SH-SY5Y (cell line): ENCODE results near the gene ZNF385C.

ENCODE experiments used
- GATA2 ChIP-seq: IDR thresholded peaks from 2 replicates; pipeline ENCODE4 v1.6.1; 2011; ENCODE audit warnings: mild to moderate bottlenecking, low read depth, low read length
- GATA3 ChIP-seq: IDR thresholded peaks from 2 replicates; pipeline ENCODE4 v1.6.1; 2011; ENCODE audit warnings: low read depth, mild to moderate bottlenecking, low read length, moderate library complexity

Gene ZNF385C

DNA sequence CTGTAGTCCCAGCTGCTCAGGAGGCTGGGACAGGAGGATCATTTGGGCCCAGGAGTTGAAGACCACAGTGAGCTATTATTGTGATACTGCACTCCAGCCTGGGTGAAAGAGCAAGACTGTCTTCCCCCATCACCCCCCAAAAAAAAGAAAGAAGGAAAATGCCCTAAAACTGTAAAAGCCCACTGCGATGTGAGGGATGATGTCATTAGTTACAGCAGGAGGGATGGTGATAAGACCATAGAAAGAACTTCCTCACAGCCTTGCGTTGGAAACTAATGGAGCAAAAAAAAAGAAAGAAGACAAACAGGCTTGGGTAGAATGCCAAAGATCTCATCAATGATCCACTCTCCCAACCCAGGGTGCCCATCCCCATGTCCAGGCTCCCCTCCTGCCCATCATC is 18.7 kb downstream of the ZNF385C start:
- TF ChIP-seq GATA2 (no peak), GATA3 (no peak)

GRCh38 chr17:42078396-42079043 is 19.8 kb downstream of the ZNF385C start:
- TF ChIP-seq GATA2: no peak
- no peak for TF ChIP-seq GATA3

DNA sequence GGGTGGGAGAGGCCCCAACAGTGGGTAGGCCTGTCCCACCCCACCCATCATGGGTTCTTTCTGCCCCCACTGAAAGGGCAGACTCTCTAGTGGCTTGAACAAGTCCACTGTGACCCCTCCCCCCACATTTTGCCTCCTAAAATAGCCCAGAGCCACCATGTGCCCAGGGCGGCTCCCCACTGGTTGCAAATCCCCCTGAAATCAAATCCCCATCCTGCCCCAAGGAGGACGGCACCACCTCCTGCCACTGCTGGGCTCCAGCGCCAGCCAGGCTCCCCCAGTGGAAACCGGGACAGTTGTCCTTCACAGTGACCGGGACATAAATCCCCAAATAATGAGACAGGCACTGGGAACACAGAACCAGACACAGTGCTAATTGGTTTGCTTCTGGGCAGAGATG is 20.5 kb downstream of the ZNF385C start:
- no peak for TF ChIP-seq GATA3
- TF ChIP-seq GATA2: no peak

- no peak for TF ChIP-seq GATA3
- TF ChIP-seq GATA2: no peak
These were observed 21.3 kb downstream of the ZNF385C start for GRCh38 chr17:42076797-42077559.

- TF ChIP-seq GATA2 (no peak), GATA3 (no peak)
These were observed 22.5 kb downstream of the ZNF385C start for GRCh38 chr17:42075789-42076188.

DNA sequence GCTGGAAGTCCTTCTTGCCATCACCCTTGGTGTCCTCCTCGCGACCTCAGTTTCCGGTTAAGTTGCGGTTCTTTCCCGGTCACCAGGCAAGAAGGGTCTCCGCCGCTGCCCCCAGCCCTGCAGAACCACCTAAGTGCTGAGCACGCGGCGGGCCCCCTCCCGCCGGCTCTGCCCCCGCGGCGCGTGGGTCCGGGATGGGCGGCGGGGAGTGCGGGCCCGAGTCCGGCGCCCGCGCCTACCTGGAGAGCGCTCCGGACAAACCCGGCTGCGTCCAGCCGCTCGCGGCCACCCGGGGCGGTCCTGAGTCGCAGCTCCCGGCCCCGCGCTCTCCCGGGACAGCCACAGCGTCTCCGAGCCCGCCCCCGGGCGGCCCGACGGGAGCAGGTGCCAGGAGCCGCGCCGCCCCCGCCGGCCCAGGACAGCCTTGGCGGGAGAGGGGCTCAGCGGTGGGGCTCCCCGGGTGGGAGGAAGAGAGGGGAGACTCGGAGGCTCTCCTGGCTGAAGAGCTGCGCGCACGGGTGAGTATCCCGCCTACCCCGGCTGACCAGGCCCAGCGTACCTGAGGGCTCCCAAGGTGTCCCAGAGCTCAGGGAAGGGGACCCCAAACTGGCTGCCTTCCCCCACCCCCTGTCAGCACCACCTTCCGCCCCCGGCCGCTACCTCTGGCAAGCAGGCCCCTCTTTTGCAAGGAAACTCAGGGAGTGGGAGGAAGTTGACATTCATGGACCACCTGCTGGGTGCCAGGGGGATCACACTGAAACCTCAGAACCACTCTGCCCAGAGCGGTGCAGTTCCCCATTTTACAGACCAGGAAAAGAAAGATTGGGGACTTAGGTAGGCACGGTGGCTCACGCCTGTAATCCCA is 25.7 kb downstream of the ZNF385C start:
- no peak for TF ChIP-seq GATA3
- no peak for TF ChIP-seq GATA2

DNA sequence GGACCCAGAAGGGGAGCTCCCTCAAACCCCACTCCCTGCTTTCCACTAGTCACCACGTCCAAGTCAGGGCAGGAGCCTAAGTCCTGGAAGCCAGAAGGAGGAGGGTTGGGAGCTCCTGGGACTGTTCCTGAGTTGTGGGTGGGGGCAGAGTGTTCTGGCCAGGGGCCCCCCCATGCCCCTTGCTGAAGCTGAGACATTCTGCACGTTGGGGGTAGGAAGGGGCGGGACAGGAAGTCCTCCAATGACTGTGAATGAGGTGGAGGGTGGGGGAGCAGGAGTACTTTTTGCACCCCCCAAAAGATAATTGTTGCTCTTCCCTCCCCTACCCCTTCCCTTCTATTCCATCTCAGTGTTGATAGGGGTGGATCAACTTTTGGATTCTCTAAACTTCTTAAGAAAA is 26.5 kb downstream of the ZNF385C start:
- no peak for TF ChIP-seq GATA2
- no peak for TF ChIP-seq GATA3

DNA sequence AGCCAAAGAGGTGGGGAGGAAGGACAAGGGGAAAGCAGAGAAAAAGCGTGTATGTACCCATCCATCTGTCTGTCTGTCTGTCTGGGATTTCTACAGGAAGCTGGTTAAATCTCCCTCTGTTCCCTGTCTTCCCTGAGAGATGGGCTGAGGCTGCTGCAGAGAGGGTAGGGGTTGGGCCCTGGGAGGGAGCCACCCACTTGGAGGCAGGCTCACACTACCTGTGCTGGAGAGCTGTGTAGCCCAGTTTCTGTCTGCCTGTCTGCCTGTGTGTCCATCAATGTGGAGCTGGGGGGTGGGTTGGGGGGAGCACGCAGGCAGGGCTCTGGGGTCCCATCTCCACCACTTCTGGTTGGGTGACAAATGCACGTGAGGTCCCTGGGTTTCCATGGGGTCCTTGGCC is 29.3 kb downstream of the ZNF385C start:
- TF ChIP-seq GATA3 (no peak), GATA2 (no peak)

DNA sequence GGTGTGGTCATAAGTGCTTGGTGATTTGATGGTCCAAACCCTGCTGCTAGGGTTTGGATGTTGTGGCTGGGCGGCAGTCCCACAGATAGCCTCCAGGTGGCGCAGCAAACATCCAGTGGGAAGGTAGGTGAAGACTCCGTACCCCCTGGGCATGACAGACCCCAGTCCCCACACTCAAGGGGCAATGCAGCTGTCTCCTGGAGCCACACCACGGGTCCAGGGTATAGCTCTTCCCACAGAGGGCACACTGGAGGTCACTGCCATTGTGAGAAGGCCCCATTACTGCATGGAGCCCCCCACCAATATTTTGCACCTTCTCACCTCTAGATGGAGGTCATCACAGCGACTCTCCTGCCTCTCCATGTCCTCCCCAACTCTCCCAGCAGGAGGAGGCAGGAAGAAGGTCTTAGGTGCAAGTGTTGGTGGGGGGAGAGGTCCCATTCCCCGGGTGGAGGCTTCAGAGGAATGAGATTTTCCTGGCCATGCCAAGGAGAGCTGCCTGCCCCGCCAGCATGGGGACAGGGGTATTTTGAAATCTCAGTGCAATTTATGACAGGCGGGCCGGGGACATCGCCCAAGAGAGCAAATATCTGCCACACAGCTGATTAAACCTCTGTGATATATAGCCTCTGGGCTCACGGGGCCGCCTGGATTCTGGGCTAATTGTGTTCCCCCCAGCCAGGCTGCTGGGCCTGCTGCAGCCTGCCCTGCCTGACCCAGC is 30.7 kb downstream of the ZNF385C start:
- no peak for TF ChIP-seq GATA3

GRCh38 chr17:42065201-42065600 is 33.1 kb downstream of the ZNF385C start:
- TF ChIP-seq GATA3 (no peak), GATA2 (no peak)

GRCh38 chr17:42062681-42063080 is 35.6 kb downstream of the ZNF385C start:
- TF ChIP-seq GATA3 (no peak), GATA2 (no peak)

DNA sequence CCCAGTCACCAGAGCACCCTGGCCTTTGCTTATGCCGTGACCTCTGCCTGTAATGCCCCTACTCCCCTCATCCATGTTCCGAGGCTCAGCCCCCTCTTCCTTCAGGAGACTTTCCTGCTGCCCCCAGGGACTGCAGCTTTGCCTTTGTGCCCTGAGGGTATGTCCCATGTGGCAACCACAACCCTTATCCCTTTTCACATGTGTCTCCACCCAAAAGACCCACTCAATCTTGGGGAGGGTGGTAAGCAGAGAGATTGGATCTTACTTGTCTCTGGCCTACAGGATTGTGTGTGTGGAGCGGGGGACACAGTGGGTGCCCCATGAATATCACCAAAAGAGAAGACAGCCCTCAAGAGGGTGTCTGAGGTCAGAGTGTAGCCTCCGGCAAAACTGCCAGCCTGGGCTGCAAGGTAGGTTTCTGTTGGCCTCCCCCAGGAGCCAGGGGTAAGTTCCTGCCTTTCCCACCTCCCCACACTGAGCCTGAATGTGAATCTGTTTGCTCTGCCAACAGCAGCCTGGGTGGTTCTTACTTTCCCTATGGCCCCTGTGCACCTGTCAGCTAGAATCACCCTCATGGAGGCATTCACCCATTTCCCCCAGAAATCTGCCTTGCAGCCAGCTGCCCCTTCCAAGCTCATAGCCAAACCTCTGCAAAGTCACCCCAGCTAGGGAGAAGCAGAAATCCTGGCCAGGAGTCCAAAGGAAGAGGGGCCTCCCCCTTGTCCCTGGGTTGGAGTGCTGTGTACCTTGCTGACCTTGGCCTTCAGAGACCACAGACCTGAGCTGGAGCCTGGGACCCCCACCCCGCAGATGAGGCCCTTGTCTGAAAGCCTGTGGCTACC is 36.4 kb downstream of the ZNF385C start:
- TF ChIP-seq GATA2 (no peak), GATA3 (no peak)

DNA sequence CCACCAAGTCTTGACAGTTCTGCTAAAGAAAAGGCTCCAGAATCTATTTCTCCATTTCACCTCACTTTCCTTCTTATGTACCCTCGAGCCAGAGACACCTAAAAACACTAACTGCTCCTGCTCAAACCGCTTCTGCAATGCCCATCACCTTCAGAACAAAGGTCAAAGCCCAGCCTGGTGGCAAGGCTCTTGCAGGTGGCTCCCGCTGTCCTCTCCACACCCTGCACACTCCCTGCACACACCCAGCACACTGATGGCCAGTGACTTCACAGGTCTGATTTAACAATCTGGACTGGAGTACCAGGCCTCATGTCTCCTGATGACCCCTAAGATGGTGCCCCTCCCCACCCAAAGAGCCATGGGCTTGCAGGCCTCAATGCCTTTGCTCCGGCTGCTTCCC is 38.0 kb downstream of the ZNF385C start:
- no peak for TF ChIP-seq GATA2
- TF ChIP-seq GATA3: no peak

DNA sequence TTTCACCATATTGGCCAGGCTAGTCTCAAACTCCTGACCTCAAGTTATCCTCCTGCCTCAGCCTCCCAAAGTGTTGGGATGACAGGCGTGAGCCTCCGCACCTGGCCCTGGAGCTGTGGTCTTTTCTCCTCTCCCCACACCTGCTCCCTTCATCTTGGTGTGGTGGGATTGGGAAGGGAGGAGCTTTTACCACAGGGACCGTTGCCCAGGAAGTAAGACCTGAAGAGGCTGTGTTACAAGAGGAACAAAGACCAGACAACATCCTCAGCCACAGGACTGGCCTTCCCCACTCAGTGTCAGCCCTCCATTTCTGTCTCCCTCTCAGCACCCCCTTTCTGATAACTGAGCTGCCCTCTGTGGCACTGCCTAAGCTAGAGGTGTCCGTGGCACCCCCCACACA is 38.5 kb downstream of the ZNF385C start:
- no peak for TF ChIP-seq GATA3
- TF ChIP-seq GATA2: no peak
